Measurements from ENCODE around the gene SLC6A6. TPM values are rescaled to one million over a fixed set of nuclear protein-coding genes. Genes with fewer than 3 reads are reported as not detected.

SLC6A6 gene
- total and polyA plus RNA-seq, 10 donors, result 3.4 to 150 (median 104) TPM

- Histone ChIP-seq H3K36me3 (peaks cover 3 to 100% (median 83%) of the 10 kb centered on the region in 6 donors), H3K4me1 (peaks cover 0 to 38% (median 7%) of the 10 kb centered on the region in 6 donors), H3K4me3 (no peak overlapping the region), H3K9me3 (no peaks in the 10 kb centered on the region), H3K27ac (no peak overlapping the region), H3K27me3 (replicated peaks in 1 of 7) (no peaks in the 10 kb centered on the region)
- intact Hi-C loops (cut with DNase I; ENCODE audit: low total_unique reads), result no loop called here
- DNase-seq, result no peak
- WGBS, 5 donors, result 76 to 95% (median 94%) methylated on average over 11 to 12 of the region's 12 CpGs
- TF ChIP-seq CTCF (IDR thresholded peaks at IDR 0.05 in 8 of 11, conservative IDR thresholded peaks at IDR 0.05 in 3 of 11), result no peak
Observed at GRCh38 chr3:14470461-14470860, 68.1 kb downstream of the SLC6A6 start.

- intact Hi-C loops (cut with DNase I; ENCODE audit: low total_unique reads), result no loop called here
Observed at GRCh38 chr3:14471016-14471415, 68.6 kb downstream of the SLC6A6 start.

GRCh38 chr3:14471690-14472089, 69.3 kb downstream of the SLC6A6 start:
- no peak for DNase-seq
- Histone ChIP-seq H3K9me3 (no peaks in the 10 kb centered on the region), H3K27me3 (replicated peaks in 1 of 7) (no peaks in the 10 kb centered on the region), H3K27ac (no peak overlapping the region), H3K4me1 (peaks cover 0 to 46% (median 10%) of the 10 kb centered on the region in 6 donors), H3K36me3 (peaks cover 3 to 100% (median 83%) of the 10 kb centered on the region in 6 donors), H3K4me3 (no peak overlapping the region)
- 88 to 99% (median 95%) methylated on average over 7 to 10 of the region's 10 CpGs for WGBS, 5 donors
- intact Hi-C loops (cut with DNase I; ENCODE audit: low total_unique reads), result no loop called here
- TF ChIP-seq POLR2A (IDR thresholded peaks at IDR 0.05), result no peak
- no peak for TF ChIP-seq CTCF (IDR thresholded peaks at IDR 0.05 in 8 of 11, conservative IDR thresholded peaks at IDR 0.05 in 3 of 11)
- TF ChIP-seq POLR2AphosphoS5 (IDR thresholded peaks at IDR 0.05), result peak in 1 of 3 donors; percentile 29

More at GRCh38 chr3:14471016-14471415, 68.6 kb downstream of the SLC6A6 start:
- Histone ChIP-seq H3K27me3 (replicated peaks in 1 of 7) (no peaks in the 10 kb centered on the region), H3K27ac (no peak overlapping the region), H3K4me3 (no peak overlapping the region), H3K9me3 (no peaks in the 10 kb centered on the region), H3K4me1 (peaks cover 0 to 44% (median 10%) of the 10 kb centered on the region in 6 donors), H3K36me3 (peaks cover 3 to 100% (median 84%) of the 10 kb centered on the region in 6 donors)
- WGBS, 5 donors, result 89 to 96% (median 92%) methylated on average over 5 of the region's 5 CpGs
- DNase-seq, result no peak
- TF ChIP-seq POLR2AphosphoS5 (IDR thresholded peaks at IDR 0.05), result no peak
- TF ChIP-seq CTCF (IDR thresholded peaks at IDR 0.05 in 8 of 11, conservative IDR thresholded peaks at IDR 0.05 in 3 of 11), result no peak
- no peak for TF ChIP-seq POLR2A (IDR thresholded peaks at IDR 0.05)

GRCh38 chr3:14472471-14473351, 70.3 kb downstream of the SLC6A6 start:
- 84 to 92% (median 87%) methylated on average over 18 to 22 of the region's 22 CpGs for WGBS, 5 donors
- Histone ChIP-seq H3K27ac (peak overlapping the region in 4 of 8 donors; percentile 11 to 36 (median 27)), H3K4me1 (peaks cover 0 to 46% (median 10%) of the 10 kb centered on the region in 6 donors), H3K4me3 (no peak overlapping the region), H3K36me3 (peaks cover 3 to 100% (median 85%) of the 10 kb centered on the region in 6 donors), H3K27me3 (replicated peaks in 1 of 7) (no peaks in the 10 kb centered on the region), H3K9me3 (no peaks in the 10 kb centered on the region)
- no peak for DNase-seq
- intact Hi-C loops (cut with DNase I; ENCODE audit: low total_unique reads), result no loop called here
- TF ChIP-seq CTCF (IDR thresholded peaks at IDR 0.05 in 8 of 11, conservative IDR thresholded peaks at IDR 0.05 in 3 of 11) (no peak), POLR2AphosphoS5 (IDR thresholded peaks at IDR 0.05) (peak in 1 of 3 donors; percentile 40)

Data from spleen (tissue), 11 donors.